Measurements from ENCODE around the gene NT5C3A. TPM values are rescaled to one million over a fixed set of nuclear protein-coding genes. Genes with fewer than 3 reads are reported as not detected.

NT5C3A gene
- total and polyA plus RNA-seq, 8 donors: 1.2 to 98.0 (median 20.4) TPM

DNA sequence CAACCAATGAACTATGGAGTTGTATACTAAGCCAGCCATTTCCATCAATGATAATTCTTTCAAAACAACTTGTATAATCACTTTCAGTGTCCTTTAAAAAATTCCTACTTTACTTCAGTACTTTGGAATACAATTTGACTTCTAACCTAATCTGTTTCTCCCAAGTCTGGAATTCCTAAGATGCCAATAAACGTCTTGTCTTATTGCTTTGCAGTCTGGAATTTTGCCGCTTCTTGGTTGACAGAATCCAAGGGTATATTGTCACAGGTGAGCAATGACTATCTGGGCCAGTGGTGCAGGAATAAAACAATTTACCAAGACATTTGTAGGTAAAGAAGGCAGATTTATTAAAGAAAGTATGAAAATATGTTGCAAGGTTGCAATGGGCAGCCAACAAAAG lies 24.8 kb upstream of the NT5C3A start:
- TF ChIP-seq POLR2AphosphoS5 (IDR thresholded peaks at IDR 0.05) (no peak), POLR2A (IDR thresholded peaks at IDR 0.05) (no peak), EP300 (IDR thresholded peaks at IDR 0.05) (no peak)
- TF ChIP-seq, protein P1, sequence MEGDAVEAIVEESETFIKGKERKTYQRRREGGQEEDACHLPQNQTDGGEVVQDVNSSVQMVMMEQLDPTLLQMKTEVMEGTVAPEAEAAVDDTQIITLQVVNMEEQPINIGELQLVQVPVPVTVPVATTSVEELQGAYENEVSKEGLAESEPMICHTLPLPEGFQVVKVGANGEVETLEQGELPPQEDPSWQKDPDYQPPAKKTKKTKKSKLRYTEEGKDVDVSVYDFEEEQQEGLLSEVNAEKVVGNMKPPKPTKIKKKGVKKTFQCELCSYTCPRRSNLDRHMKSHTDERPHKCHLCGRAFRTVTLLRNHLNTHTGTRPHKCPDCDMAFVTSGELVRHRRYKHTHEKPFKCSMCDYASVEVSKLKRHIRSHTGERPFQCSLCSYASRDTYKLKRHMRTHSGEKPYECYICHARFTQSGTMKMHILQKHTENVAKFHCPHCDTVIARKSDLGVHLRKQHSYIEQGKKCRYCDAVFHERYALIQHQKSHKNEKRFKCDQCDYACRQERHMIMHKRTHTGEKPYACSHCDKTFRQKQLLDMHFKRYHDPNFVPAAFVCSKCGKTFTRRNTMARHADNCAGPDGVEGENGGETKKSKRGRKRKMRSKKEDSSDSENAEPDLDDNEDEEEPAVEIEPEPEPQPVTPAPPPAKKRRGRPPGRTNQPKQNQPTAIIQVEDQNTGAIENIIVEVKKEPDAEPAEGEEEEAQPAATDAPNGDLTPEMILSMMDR (IDR thresholded peaks at IDR 0.05): no peak
- no peaks in the 10 kb centered on the region for H3K27me3 ChIP-seq
- no peaks in the 10 kb centered on the region for H3K36me3 ChIP-seq
- intact Hi-C loops (cut with DNase I; ENCODE audit: low total_unique reads): no loop called here
- no peak overlapping the region for H3K4me3 ChIP-seq
- H3K4me1 ChIP-seq: no peaks in the 10 kb centered on the region
- WGBS, 5 donors: 18 to 89% (median 29%) methylated on average over 2 of the region's 2 CpGs
- DNase-seq: no peak
- peaks cover 0 to 4% (median 0%) of the 10 kb centered on the region in 4 donors for H3K9me3 ChIP-seq
- no peak overlapping the region for H3K27ac ChIP-seq

DNA sequence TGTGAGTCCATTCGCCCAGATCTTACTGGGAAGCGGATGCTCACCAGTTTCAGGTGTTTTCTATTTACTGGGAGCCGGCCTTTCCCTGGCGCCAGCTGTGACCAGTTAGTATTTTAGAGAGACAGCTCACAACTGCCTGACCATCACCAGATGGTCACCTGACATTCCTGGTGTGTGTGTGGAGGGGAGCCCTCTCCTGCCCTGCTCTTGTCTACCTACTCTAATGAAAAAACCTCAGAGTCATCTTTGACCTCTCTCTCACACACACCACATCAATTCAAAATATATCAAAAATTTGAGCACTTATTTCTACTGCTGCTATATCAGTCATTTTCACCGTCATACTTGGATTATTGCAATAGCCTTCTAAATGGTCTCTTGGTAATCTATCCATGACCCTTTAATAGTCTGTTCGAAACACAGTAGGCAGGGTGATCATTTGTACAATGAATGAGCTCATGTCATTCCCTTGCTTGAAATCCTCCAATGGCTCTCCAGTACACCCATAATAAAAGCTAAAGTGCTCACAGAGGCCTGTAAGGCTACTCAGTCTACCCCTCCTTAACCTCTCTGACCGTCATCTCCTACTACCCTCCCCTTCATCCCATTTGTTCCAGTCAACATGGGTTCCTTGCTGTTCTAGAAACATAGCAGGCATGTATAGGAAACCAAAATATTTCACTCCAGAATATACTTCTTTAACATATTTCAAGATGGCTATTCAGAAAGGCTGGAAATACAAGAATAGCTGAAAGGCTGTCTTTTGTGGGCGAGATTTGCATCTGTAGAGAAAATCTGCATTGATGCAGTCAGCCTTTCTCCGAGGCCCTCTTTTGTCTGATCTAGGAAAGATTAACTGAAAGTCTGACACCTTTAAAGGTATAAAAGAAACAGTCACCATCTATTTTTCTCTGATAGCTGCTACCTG lies 17.5 kb upstream of the NT5C3A start:
- Histone ChIP-seq H3K36me3 (no peaks in the 10 kb centered on the region), H3K27ac (no peak overlapping the region), H3K4me3 (no peak overlapping the region), H3K4me1 (no peaks in the 10 kb centered on the region), H3K9me3 (no peaks in the 10 kb centered on the region), H3K27me3 (no peaks in the 10 kb centered on the region)
- 82 to 88% (median 85%) methylated on average over 9 of the region's 9 CpGs for WGBS, 5 donors
- intact Hi-C loops (cut with DNase I; ENCODE audit: low total_unique reads): no loop called here
- TF ChIP-seq EP300 (IDR thresholded peaks at IDR 0.05): no peak
- TF ChIP-seq, protein P1 (IDR thresholded peaks at IDR 0.05): no peak
- no peak for TF ChIP-seq POLR2A (IDR thresholded peaks at IDR 0.05)
- no peak for TF ChIP-seq POLR2AphosphoS5 (IDR thresholded peaks at IDR 0.05)
- no peak for DNase-seq

GRCh38 chr7:33079096-33079495 lies 16.5 kb upstream of the NT5C3A start:
- no peaks in the 10 kb centered on the region for H3K9me3 ChIP-seq
- H3K36me3 ChIP-seq: no peaks in the 10 kb centered on the region
- H3K27me3 ChIP-seq: no peaks in the 10 kb centered on the region
- no peak overlapping the region for H3K4me3 ChIP-seq
- DNase-seq: no peak
- WGBS, 5 donors: 87 to 93% (median 91%) methylated on average over 2 of the region's 2 CpGs
- TF ChIP-seq POLR2A (IDR thresholded peaks at IDR 0.05) (no peak), POLR2AphosphoS5 (IDR thresholded peaks at IDR 0.05) (no peak), EP300 (IDR thresholded peaks at IDR 0.05) (no peak)
- TF ChIP-seq, protein P1 (IDR thresholded peaks at IDR 0.05): no peak
- intact Hi-C loops (cut with DNase I; ENCODE audit: low total_unique reads): no loop called here
- H3K4me1 ChIP-seq: no peaks in the 10 kb centered on the region
- H3K27ac ChIP-seq: no peak overlapping the region

GRCh38 chr7:33076737-33077136 lies 14.2 kb upstream of the NT5C3A start:
- WGBS, 5 donors: 51 to 71% (median 63%) methylated on average over 3 of the region's 3 CpGs
- Histone ChIP-seq H3K27ac (no peak overlapping the region), H3K27me3 (no peaks in the 10 kb centered on the region), H3K9me3 (no peaks in the 10 kb centered on the region), H3K4me1 (no peaks in the 10 kb centered on the region), H3K36me3 (no peaks in the 10 kb centered on the region), H3K4me3 (no peak overlapping the region)
- intact Hi-C loops (cut with DNase I; ENCODE audit: low total_unique reads): no loop called here
- TF ChIP-seq, protein P1 (IDR thresholded peaks at IDR 0.05): no peak
- TF ChIP-seq EP300 (IDR thresholded peaks at IDR 0.05) (no peak), POLR2A (IDR thresholded peaks at IDR 0.05) (no peak), POLR2AphosphoS5 (IDR thresholded peaks at IDR 0.05) (no peak)
- DNase-seq: no peak

Data from stomach (tissue), 9 donors.